NB4 (cell line): ENCODE measurements around the gene LCNL1.

Experiments
- DNase-seq: peaks from one replicate; pipeline ENCODE4 v3.0.0; 2010; ENCODE audit warnings: low read depth
- H3K4me3 ChIP-seq: one replicate; pipeline ENCODE4 v1.5.1; 2011; ENCODE audit warnings: mild to moderate bottlenecking, low read depth, low read length, moderate library complexity
- CTCF ChIP-seq: IDR thresholded peaks from one replicate; pipeline ENCODE4 v1.5.1; 2012; ENCODE audit warnings: low read depth, low read length
- MAX ChIP-seq: IDR thresholded peaks from 2 replicates; pipeline ENCODE4 v1.6.1; 2011; ENCODE audit warnings: low read depth, low read length
- MYC ChIP-seq: IDR thresholded peaks from 2 replicates; pipeline ENCODE4 v1.6.1; 2011; ENCODE audit warnings: low read depth, low read length
- POLR2A ChIP-seq: IDR thresholded peaks from 2 replicates; pipeline ENCODE4 v1.6.1; 2011; ENCODE audit warnings: mild to moderate bottlenecking; ENCODE audit not compliant: insufficient read length; ENCODE audit errors: extremely low read depth

The LCNL1 gene

DNA sequence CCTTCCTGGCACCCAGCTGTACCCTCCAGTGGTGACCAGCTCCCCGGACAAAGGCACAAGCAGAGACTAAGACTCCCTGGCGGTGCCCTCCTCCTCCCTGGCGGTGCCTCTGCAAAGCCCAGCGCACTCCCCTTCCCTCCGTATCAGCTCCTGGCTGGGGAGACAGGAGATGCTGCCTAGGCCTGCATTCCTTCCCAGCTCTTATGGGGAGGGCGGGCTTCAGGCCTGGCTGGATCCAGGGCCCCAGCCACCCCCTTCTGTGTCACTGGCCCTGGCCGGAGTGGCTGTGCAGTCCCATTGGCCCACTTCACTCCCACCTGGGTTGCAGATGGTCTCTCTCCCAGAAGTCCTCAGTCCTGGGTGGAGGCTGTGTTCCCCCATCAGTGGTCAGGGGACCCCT is 24.3 kb upstream of the LCNL1 start:
- no peak for TF ChIP-seq CTCF
- no peak for TF ChIP-seq MAX
- no peak for TF ChIP-seq POLR2A
- TF ChIP-seq MYC, result no peak
- no peak overlapping the region for H3K4me3 ChIP-seq
- no peak for DNase-seq

GRCh38 chr9:136958898-136959850 is 23.6 kb upstream of the LCNL1 start:
- no peak overlapping the region for H3K4me3 ChIP-seq
- DNase-seq, result no peak
- TF ChIP-seq CTCF, result no peak
- no peak for TF ChIP-seq MYC
- no peak for TF ChIP-seq MAX
- no peak for TF ChIP-seq POLR2A

DNA sequence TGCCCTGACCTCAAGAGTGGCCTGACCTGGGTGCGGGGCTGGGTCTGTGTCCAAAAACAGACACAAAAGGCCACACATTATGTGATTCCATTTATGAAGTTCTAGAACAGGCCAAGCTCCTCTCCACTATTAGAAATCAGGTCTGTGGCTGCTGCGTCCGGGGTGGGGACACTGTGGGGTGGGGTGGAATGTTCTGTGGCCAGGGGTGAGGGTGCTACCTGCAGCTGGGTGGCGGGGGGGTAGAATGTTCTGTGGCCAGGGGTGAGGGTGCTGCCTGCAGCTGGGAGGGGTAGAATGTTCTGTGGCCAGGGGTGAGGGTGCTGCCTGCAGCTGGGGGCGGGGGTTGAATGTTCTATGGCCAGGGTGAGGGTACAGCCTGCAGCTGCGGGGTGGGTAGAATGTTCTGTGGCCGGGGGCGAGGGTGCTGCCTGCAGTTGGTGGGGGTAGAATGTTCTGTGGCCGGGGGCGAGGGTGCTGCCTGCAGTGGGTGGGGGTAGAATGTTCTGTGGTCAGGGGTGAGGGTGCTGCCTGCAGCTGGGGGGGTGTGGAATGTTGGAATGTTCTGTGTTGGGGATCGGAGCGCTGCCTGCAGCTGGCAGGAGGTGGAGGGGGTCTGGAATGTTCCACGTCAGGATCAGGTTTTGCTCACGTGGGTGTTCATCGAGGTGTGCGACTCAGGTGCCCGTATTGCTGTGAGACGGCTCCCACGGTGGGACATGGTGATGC is 22.4 kb upstream of the LCNL1 start:
- TF ChIP-seq MYC (no peak), MAX (no peak), CTCF (no peak), POLR2A (no peak)
- no peak overlapping the region for H3K4me3 ChIP-seq
- no peak for DNase-seq

GRCh38 chr9:136960938-136961275 is 21.9 kb upstream of the LCNL1 start:
- TF ChIP-seq MAX (no peak), CTCF (no peak), MYC (no peak), POLR2A (no peak)

GRCh38 chr9:136961279-136962065 is 21.3 kb upstream of the LCNL1 start:
- DNase-seq, result no peak
- TF ChIP-seq POLR2A (no peak), MAX (no peak), CTCF (no peak), MYC (no peak)
- H3K4me3 ChIP-seq, result no peak overlapping the region

More at GRCh38 chr9:136960938-136961275, 21.9 kb upstream of the LCNL1 start:
- no peak for DNase-seq
- H3K4me3 ChIP-seq, result no peak overlapping the region
